CMK (cell line): ENCODE results near the gene CRLF1.
A peak's percentile ranks its signal among the peaks of the same experiment; 100 is the strongest.
"Not testable (repeated sequence)": the region's sequence is repeated elsewhere in the genome, so short reads cannot be mapped to it uniquely, and the experiment has no call there.

Experiments used
- DNase-seq: peaks from one replicate; pipeline ENCODE4 v3.0.0-alpha.2; 2010; ENCODE audit warnings: low read depth

CRLF1 gene

DNA sequence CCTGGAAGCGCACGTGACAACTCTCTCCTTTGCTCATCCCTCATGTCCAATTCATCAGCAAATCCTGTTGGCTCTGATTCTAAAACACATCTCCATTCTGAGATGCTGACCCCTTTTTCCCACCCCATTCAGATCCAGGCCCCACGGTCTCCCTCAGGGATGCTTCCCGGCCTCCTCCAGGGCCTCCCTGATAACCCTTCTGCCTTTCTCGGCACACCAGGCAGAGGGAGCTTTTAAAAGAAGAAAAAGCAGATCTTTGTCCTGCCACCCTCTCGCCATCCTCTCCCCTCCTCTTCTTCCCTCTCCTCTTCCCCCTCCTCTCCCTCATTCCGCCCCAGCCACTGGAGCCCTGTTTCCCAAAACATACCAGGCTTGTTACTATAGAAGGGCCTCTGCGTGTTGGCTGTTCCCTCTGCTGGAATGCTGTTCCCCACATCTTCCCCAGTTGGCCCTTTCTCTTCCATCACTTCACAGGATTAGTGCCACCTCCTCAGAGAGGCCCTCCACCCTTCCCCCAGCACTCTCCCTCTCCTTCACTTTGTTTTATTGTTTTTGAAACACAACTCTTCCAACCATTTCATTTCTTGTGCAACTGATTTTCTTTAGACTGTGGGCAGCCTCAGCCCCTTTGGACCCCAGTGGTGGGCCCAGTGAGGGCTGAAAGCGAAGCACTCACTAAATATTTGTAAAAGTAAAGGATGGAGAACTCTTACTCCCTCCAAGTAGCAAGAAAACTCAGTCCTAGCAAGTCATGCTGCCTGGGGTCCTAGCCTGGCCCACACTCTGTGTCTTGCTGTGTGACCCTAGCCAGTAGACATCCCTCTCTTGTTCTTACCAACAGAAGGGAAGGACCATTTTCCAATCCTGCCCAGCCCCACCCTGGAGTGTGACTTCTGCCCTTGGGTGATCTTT is 2.5 kb upstream of the CRLF1 start:
- DNase-seq, result no peak

DNA sequence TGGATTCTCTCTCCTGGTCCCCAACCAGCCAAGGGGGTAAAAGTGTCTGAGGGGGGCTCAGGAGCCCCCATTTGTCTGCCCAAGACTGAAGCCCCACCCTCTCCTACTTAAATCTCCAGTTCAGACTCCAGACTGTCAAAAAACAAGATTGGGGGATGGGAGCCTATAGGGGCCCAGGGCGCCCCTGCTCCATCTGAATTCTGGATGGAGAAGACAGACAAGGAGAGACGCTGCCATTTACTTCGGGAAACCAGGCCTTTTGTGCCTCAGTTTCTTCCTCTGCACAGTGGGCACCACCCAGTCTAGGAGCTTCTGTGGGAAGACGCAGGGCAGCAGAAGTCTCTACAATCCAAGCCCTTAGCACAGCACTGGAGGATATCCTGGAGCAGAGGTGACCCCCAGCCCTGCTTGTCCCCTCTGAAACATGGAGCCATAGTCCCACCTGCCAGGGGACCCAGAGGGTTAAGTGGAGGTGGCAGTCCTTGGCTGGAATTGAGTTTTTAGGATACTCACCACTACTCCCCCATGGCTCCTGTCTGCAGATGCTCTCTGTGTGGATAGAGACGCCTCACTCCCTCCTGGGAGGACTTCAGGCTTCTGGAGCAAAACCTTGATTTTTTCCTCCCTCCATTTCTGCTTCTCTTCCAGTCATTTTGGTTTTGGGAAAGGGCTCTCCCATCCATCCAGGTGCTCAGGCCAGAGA is 1.7 kb upstream of the CRLF1 start:
- DNase-seq, result no peak

DNA sequence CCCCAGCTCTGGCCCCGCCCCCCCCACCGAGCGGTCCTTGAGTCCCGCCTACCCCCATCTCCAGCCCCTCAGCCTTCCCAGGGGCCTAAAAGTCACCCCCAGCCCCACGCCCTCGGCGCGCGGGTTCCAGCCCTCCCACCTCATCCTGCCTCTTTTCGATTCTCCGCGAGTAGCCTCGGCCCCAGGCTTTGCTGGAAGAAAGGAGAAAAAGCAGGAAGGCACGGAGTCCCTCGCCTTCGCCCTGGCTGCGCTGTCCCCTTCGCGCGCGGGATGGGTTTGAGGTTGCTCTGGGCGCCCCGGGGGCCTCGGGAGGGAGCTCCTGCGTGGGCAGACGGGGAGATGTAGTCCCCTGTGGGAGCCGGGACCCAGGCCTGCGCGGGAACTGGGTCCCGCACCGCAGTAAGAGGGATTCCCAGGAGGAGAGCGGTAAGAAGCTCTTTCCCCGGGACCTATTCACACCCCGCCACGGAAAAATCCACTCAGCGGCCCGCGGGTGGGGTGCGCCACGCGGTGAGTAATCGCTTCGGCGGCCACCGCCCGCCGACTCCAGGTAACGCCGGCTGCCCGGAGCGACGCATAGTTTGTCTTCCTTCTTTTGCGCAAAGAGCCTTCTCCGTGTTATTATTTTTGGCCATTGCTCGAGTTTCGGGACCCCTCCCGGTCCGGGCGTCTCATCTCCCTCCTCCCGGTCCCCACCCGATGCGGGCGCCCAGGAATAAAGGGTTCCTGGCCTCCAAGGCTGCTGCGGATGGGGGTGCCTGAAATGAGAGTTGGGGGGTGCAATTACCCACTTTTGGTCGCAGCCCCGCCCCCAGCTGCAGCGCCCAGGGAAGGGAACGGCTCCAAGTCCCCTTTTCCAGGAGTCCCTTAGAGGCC is 865 bp upstream of the CRLF1 start:
- DNase-seq, result no peak

DNA sequence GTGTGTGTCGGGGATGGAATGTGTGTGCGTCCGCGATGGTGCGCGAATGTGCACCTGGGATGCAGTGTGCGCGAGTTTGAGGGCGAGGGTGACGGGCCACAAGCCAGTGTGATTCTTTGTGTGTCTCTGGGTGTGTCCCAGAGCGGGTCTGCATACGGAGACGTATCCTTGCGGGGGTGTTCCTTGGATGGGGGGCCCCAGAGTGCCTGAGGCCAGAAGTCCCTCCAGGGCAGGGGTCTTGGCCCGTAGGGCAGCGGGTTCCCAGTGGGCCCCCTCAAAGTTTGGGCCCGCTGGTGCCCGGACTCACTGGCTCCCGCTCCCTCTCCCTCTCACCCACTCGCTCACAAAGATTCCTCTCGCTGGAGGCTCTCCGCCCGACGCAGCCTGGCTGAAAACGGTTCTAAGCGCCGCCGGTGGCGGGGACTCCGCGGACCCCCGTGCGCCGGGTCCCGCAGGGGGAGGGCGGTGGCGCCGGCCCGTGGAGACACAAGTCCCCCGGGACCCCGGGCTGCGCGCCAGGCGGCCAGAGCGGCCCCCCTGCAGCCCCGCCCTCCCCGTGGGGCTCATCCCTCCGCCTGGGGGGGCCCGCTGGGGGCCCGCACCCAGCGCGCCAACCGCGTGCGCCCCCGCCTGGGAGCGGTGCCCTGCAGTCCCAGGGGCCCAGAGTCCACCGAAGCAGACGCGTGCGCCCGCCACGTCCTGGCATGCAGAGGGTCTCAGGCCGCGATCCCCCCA is 886 bp downstream of the CRLF1 start:
- DNase-seq, result no peak

DNA sequence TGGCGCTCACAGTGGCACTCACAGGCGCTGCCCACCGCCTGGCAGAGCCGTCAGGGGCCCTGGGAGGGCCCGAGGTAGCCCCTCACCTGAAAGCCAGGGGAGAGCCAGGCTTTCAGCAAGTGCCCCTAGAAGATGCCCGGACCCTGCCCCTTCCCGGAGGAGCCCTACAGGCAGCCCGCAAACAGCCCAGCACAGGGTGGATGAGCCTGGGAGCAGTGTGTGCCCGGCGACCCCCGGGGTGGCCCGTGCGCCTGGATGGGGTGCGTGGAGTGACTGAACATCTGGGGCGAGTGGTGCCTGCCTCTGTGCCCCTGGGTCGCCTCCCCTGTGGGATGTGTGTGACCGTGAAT is 1.4 kb downstream of the CRLF1 start:
- no peak for DNase-seq

DNA sequence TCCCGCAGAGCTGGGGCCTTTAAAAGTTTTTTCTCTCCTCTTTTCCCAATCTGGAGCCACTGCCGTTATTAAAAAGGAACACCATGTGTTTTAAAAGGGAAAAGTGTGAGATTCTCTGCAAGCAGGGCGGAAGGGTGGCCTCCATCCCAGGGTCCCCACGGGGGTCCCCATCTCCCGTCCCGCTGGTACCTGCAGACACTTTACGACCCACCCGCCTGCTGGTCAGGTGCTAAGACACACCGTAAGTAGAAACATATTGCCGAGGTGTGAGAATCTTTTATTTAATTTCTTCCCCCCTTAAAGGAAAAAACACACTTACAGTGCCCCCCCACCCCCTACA is 1.8 kb downstream of the CRLF1 start:
- no peak for DNase-seq

DNA sequence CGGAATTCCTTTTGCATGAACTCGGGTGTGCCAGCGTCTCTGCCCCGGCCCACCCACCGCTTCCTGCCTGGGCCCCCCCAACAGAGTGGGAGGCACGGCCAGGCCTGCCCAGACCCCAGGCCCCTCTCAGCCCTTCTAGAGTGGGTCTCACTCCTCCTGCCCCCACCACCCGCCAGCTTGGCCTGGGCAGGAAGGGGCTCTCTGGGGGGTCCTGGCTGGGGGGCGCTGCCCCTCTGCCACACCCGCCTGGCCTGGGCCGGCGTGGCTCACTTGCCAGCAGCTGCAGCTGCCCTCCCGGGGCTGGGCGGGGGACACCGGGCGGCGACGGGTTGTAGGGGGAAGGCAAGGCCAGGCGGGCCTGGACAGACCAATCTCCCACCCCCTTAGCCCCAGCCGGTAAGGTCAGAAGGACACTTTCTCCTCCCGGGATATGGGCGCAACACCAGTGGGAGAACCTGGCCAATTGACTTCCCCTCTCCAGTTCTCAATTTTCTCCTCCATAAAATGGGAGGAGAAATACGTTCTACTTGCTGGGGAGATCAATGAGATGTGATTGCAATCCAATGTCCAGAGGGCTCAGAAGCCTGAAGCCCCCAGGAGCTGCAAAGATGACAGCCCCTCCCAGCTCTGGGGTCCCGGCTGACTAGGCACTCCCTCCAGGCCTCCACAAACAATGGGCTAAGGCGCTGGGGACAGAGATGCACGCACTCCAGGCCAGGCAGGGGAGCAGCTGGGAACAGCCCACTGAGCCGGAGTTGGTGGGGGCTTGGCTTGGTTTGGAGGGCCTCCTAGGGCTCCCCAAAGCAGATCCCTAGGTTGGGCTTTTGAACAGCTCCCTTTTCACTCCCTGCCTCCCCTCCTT is 2.4 kb downstream of the CRLF1 start:
- DNase-seq, result no peak

DNA sequence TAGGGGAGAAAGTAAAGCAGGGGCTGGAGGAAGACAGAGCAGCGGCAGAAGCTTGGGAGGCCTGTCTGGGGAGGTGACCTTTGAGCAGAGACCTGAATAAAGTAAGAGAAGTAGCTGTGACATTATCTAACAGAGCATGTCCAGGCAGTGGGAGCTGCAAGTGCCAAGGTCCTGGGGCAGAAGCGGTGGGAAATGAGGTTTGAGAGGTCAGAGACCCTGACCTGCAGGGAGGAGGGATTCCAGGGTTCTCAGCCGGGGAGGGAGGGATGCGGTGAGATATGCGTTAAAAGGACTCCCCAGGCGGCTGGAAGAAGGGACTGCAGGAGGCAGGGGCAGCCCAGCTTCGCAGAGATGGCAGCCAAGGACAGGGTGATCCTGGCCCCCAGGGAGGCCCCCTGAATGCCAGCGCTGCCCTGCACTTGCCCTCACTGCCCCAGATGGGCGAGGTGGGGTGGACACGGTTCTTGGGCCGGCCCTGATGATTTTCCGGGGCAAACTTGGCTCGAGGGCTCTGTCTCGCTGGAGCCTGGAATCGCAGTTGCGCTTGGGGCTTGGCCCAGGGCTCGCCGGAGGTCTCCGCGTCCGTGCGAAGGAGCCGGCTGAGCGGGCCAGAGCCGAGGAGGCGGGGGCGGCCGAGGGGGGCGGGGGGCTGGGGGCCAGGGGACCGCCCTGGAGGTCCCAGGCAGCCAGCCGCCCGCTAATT is 3.2 kb downstream of the CRLF1 start:
- DNase-seq, result no peak

DNA sequence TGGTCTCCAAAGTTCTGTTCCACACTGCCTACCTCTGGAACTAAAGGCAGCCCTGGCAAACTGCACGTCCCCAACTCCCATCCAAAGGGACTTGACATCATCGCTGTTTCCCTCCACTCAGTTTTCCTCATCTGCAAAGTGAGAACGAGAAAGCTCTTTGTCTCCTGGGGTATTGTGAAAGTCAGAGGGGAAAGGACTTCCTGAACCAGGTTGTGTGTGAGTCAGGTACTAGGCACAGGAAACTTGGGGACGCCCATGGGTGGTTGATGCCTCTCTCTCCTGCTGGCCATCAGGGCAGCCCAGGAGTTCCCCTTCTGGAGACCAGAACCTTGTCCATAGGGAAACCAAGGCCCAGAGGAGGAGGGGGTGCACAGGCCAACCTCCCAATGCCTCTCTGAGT is 4.7 kb downstream of the CRLF1 start:
- DNase-seq, result no peak

DNA sequence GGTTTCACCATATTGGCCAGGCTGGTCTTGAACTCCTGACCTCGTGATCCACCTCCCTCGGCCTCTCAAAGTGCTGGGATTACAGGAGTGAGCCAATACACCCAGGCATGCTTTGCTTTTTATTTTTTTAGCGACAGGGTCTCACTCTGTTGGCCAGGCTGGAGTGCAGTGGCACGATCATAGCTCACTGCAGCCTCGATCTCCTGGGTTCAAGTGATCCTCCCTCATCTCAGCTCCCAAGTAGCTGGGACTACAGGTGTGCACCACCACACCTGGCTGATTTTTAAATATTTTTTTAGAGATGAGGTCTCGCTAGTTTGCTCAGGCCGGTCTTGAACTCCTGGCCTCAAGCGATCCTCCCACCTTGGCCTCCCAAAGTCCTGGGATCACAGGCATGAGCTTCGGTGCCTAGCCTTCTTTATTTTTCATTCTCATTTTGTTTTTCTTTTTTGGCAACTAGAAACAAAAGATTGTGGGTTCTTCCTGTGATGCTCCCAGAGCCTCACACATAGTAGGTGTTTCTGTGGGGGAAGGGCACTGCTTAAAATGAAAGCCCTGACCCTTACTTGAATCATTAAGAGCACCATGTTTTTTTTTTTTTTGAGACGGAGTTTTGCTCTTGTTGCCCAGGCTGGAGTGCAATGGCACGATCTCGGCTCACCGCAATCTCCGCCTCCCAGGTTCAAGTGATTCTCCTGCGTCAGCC is 5.8 kb downstream of the CRLF1 start:
- DNase-seq, result not testable (repeated sequence)

DNA sequence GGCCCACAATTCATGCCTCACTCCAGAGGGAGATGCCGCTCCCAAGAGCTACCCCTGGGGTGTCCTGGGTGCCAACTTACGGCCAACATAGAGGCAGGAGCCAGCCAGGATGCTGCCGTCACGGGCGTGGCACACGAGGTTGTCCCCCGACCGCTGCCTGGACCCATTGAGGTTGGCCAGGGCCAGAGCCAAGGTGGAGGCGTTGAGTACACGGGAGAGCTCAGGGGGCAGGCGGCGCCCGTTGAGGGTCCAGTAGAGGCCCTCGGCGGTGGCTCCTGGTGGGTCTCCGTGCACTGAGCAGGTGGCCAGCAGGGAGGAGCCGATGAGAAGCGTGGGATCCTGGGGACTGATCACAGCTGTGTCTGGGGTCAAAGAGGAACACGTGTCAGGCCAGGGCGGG is 7.1 kb downstream of the CRLF1 start:
- no peak for DNase-seq

DNA sequence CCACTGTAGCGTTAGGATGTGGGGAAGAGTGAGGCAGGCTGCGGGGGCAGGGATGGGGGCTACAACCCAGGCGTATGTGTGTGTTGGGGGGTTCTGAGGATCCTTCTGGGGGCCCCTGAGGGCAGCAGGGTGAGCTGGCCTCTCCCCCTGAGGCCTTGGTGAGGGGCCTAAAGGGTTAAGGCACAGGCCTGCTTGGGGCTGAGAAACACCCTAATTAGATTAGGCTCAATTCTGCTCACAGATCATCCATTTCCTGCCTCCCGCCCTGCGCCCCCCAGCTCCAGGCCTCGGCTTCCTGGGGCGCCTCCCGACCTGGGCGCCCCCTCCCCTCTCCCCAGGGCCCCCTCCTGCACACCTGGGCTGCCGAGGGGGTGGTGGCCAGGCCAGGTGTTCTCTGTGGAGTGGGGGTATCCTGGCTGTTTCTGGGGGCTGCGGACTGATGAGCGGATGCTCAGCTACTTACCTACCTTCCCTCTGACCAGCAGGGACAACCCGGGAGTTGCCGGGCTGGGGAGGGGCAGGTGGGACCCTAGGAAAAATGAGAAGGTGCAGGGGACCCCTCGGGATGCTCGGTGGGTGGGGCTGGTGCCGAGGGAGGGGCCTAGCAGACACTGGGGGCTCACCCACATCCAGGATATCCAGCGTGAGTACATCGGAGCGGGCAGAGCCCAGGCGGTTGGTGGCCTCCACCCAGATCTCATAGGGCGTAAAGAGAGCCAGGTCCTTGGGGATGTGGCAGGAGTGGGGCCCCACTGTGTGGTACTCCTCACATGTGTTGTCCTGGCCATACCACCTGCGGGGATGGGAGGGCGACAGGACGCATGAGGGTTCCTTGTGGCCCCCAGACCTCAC is 8.6 kb downstream of the CRLF1 start:
- DNase-seq, result no peak

DNA sequence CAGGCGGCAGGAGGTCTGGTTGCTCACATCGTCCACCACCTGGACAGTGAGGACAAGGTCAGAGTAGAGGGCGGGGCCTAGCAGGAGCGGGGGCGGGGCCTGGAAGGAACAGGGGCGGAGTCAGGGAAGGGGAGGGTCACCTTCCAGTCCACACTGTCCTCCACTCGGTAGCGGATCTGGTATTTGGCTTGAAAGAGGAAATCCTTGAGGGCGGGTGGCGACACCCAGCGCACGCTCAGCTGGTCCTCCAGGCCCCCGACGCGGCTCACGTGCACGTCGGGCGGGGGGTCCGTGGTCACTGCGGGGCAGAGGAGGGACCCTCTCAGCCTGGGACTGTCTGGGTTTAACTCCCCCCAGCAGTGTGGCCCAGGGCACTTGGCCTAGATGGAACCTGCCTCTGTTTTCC is 9.8 kb downstream of the CRLF1 start:
- no peak for DNase-seq

DNA sequence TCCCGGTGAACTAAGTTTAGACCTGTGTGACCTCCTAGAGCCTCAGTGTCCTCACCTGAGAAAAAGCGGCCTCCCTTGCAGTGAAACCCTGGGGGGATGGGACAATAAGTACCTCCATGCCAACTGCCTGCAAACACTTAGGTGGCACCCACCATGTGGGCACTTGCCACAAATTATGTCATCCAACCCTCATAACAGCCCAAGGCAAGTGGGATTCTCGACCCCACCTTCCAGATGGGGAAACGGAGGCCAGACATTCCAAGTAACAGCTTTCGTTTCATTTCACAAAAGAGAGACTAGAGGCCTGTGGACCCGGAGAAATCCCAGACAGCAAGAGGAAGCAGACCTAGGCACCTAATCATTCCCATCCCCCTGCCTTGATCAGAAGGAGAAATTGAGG is 11.1 kb downstream of the CRLF1 start:
- DNase-seq, result no peak

DNA sequence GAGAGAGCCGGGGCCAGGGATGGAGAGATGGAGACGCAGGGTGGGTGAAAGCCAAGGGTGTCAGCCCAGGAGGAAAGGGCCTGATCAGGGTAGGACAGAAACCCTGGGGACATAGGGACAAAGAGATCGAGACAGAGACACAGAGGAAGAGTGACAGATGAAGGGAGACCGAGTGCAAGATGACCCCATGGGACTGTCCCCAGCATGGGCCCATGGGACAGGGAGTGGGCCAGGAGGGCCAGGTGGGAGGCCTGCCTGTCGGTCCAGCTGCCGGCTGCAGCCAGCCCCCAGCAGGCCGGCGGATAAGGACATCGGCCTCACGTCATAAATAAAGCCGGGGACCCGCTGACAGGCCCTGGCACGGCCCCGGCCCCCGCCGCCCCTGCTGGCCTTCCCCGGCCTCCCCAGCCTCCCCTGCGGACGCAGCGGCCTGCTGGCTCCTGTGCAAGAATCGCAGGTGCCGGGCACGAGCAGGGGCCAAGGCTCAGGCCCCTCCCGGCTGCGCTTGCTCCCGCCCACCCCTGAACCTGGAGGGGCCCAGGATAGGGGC is 11.7 kb downstream of the CRLF1 start:
- no peak for DNase-seq

DNA sequence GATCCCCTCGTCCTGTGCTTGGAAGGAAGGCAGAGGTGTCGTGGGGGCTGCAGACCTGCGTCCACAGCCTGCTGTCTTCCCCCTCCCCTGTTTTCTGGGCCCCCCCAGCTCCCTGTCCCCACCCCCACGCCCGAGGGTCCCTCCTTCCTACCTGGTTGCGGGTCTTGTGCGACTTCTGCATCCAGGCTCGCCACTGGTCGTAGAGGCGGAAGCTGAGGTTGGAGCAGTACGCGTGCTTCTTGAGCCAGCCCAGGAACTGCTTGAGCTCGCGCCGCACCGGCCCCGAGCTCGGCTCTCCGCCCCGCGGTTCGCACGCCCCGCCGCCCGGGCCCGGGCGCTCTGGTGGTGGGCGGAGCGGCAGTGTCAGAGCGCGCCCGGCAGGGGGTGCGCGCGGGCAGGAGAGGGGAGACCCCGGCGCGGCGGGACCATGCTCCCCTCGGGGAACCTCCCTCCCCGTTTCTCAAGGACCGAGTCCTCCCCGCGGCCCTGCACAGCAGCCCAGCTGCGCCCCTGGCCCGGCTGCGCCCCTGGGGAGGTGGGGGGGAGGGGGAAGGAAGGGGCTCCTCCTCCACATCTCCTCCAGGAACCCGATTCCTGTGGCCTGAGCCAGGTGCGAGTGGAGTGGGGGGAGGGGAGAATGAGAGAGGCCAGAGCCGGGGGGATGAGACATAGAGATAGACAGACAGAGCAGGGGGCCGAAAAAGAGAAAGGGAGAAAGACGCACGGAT is 12.3 kb downstream of the CRLF1 start:
- peak; percentile 55 for DNase-seq

DNA sequence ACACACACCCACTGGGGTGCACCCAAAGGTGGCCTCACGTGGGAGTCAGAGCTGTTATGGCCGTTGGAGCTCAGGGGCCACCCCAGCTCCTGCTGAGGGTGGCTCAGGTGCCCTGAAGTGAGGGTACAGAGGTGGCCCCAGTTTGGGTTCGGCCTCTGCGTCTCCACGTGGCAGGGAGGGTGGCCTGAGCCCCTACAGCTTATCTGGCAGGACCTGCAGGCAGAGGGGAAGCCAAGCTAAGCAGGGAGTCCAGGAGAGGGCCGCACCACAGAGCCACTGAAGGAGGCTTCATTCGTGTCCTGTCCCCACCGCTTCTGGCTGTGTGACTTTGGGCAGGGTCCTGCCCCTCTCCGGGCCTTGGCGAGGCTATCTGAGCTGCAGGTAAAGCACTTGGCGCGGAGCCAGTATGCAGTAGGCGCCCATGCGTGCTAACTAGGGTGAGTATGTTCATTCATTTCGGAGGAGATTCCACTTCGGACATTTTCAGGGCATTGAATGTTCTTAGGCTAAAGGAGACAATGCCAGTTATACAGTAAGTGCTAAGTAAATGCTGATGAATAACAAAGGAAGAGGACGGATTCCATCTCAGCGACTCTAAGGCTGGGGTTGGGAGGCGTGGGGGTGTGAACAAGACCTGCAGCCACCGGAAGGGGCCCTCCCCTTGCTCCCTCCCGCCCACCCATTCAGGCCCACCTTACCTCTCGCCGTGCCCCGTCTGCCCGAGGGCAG is 13.1 kb downstream of the CRLF1 start:
- DNase-seq, result no peak
